GM19328 (cell line): Measurements from ENCODE around the gene GPD2.
A peak's percentile ranks its signal among the peaks of the same experiment; 100 is the strongest.

Experiments
- ATAC-seq: cut with Tn5 transposase; IDR thresholded peaks from one replicate; pipeline ENCODE4 v1.9.1; 2021; ENCODE audit warnings: mild to moderate bottlenecking, moderate library complexity; ENCODE audit not compliant: unreplicated experiment

GPD2 gene

GRCh38 chr2:156435718-156436496 lies at the start of gene GPD2:
Gene GPD2 (plus strand): TSS chr2:156436379. CDS start chr2:156476106, 39,727 bp downstream.
- peak; percentile 44 for ATAC-seq

- no peak for ATAC-seq
Observed at GRCh38 chr2:156394033-156394741, 42.0 kb upstream of the GPD2 start.

- ATAC-seq: no peak
Observed at GRCh38 chr2:156396126-156396525, 40.1 kb upstream of the GPD2 start.

- no peak for ATAC-seq
Observed at GRCh38 chr2:156397229-156397628, 39.0 kb upstream of the GPD2 start.

GRCh38 chr2:156398176-156398575 lies 38.0 kb upstream of the GPD2 start:
- no peak for ATAC-seq

GRCh38 chr2:156399224-156399949 lies 36.8 kb upstream of the GPD2 start:
- ATAC-seq: no peak

GRCh38 chr2:156399950-156400705 lies 36.1 kb upstream of the GPD2 start:
- ATAC-seq: peak; percentile 37

- peak; percentile 57 for ATAC-seq
Observed at GRCh38 chr2:156400706-156401678, 35.2 kb upstream of the GPD2 start.

GRCh38 chr2:156401861-156402260 lies 34.3 kb upstream of the GPD2 start:
- no peak for ATAC-seq

GRCh38 chr2:156405586-156405985 lies 30.6 kb upstream of the GPD2 start:
- no peak for ATAC-seq

- no peak for ATAC-seq
Observed at GRCh38 chr2:156411835-156412234, 24.3 kb upstream of the GPD2 start.

- no peak for ATAC-seq
Observed at GRCh38 chr2:156421851-156422250, 14.3 kb upstream of the GPD2 start.

GRCh38 chr2:156423674-156424282 lies 12.4 kb upstream of the GPD2 start:
- ATAC-seq: no peak

GRCh38 chr2:156427074-156427473 lies 9.1 kb upstream of the GPD2 start:
- ATAC-seq: no peak

GRCh38 chr2:156429211-156429610 lies 7.0 kb upstream of the GPD2 start:
- no peak for ATAC-seq

GRCh38 chr2:156430236-156430979 lies 5.8 kb upstream of the GPD2 start:
- ATAC-seq: peak; percentile 24

GRCh38 chr2:156430980-156431358 lies 5.2 kb upstream of the GPD2 start:
- peak; percentile 44 for ATAC-seq

- ATAC-seq: no peak
Observed at GRCh38 chr2:156434461-156435291, 1.5 kb upstream of the GPD2 start.
